NCI-H82 (cell line): ENCODE data around the gene TGFBR3.
A peak's percentile ranks its signal among the peaks of the same experiment; 100 is the strongest.
"Not testable (repeated sequence)": the region's sequence is repeated elsewhere in the genome, so short reads cannot be mapped to it uniquely, and the experiment has no call there.

Experiments used
- DNase-seq: peaks from one replicate; lab custom pipeline; 2025; lab: John Stamatoyannopoulos, UW

The TGFBR3 gene

GRCh38 chr1:91883470-91883869 is 2.5 kb downstream of the TGFBR3 start:
- peak; percentile 38 for DNase-seq

GRCh38 chr1:91881280-91881679 is 4.7 kb downstream of the TGFBR3 start:
- no peak for DNase-seq

- DNase-seq, result no peak
Measured at GRCh38 chr1:91879733-91880132, 6.2 kb downstream of the TGFBR3 start.

GRCh38 chr1:91877574-91878208 is 8.3 kb downstream of the TGFBR3 start:
- DNase-seq, result no peak

GRCh38 chr1:91876781-91877573 is 9.0 kb downstream of the TGFBR3 start:
- DNase-seq, result no peak

GRCh38 chr1:91876040-91876470 is 9.9 kb downstream of the TGFBR3 start:
- DNase-seq, result no peak

GRCh38 chr1:91874167-91874566 is 11.8 kb downstream of the TGFBR3 start:
- no peak for DNase-seq

GRCh38 chr1:91872559-91873081 is 13.3 kb downstream of the TGFBR3 start:
- no peak for DNase-seq

GRCh38 chr1:91872000-91872399 is 14.0 kb downstream of the TGFBR3 start:
- DNase-seq, result no peak

- DNase-seq, result no peak
Measured at GRCh38 chr1:91870322-91870721, 15.6 kb downstream of the TGFBR3 start.

GRCh38 chr1:91866425-91866824 is 19.5 kb downstream of the TGFBR3 start:
- no peak for DNase-seq

- peak; percentile 88 for DNase-seq
Measured at GRCh38 chr1:91864017-91864700, 21.8 kb downstream of the TGFBR3 start.

GRCh38 chr1:91863498-91863897 is 22.5 kb downstream of the TGFBR3 start:
- no peak for DNase-seq

- no peak for DNase-seq
Measured at GRCh38 chr1:91862120-91862519, 23.8 kb downstream of the TGFBR3 start.

- DNase-seq, result no peak
Measured at GRCh38 chr1:91857557-91858239, 28.3 kb downstream of the TGFBR3 start.

- DNase-seq, result no peak
Measured at GRCh38 chr1:91856996-91857395, 29.0 kb downstream of the TGFBR3 start.

GRCh38 chr1:91854852-91855534 is 31.0 kb downstream of the TGFBR3 start:
- DNase-seq, result no peak

GRCh38 chr1:91853397-91853796 is 32.6 kb downstream of the TGFBR3 start:
- DNase-seq, result no peak

GRCh38 chr1:91852011-91852410 is 33.9 kb downstream of the TGFBR3 start:
- not testable (repeated sequence) for DNase-seq

GRCh38 chr1:91851130-91852010 is 34.6 kb downstream of the TGFBR3 start:
- DNase-seq, result no peak

- DNase-seq, result no peak
Measured at GRCh38 chr1:91850708-91851107, 35.2 kb downstream of the TGFBR3 start.
